Activated CD8-positive, alpha-beta T cell treated with anti-CD3 and anti-CD28 coated beads for 36 hours (primary cell): Measurements from ENCODE around the gene PRLHR. TPM values are rescaled to one million over a fixed set of nuclear protein-coding genes. Genes with fewer than 3 reads are reported as not detected.

Experiments
- ATAC-seq: fragments of 200-7000 bp; cut with Tn5 transposase; one replicate; pipeline ENCODE4 v1.10.0; 2021; ENCODE audit warnings: mild to moderate bottlenecking, moderate library complexity
- CTCF ChIA-PET: fragments of 350-600 bp; sonication (Branson Sonifier 250); formaldehyde crosslinking; loops from one replicate; lab custom pipeline; 2021; ENCODE audit warnings: antibody characterized with exemption; lab: Charles Lee
- POLR2A ChIA-PET: fragments of 350-600 bp; sonication (Branson Sonifier 250); formaldehyde crosslinking; loops from one replicate; lab custom pipeline; 2021; ENCODE audit warnings: antibody characterized with exemption; lab: Charles Lee
- DNase-seq: peaks from one replicate; pipeline ENCODE4 v3.0.0-alpha.2; 2020
- H3K27ac Mint-ChIP-seq: one replicate; pipeline ENCODE4 v1.8.0; 2021; ENCODE audit warnings: mild to moderate bottlenecking, mixed read lengths
- H3K27me3 Mint-ChIP-seq: one replicate; pipeline ENCODE4 v1.8.0; 2021; ENCODE audit warnings: mixed read lengths
- H3K36me3 Mint-ChIP-seq: one replicate; pipeline ENCODE4 v1.8.0; 2021; ENCODE audit warnings: low read depth, mixed read lengths
- H3K4me1 Mint-ChIP-seq: one replicate; pipeline ENCODE4 v1.8.0; 2021; ENCODE audit warnings: low read depth, mixed read lengths
- H3K4me3 Mint-ChIP-seq: one replicate; pipeline ENCODE4 v1.8.0; 2021; ENCODE audit warnings: mild to moderate bottlenecking, moderate library complexity, mixed read lengths
- H3K9me3 Mint-ChIP-seq: one replicate; pipeline ENCODE4 v1.8.0; 2021; ENCODE audit warnings: mixed read lengths
- intact Hi-C: fragments of 100-400 bp; cut with micrococcal nuclease; formaldehyde crosslinking; loops from one replicate; pipeline ENCODE4 v1.10.0; 2022
- total RNA-seq, 2 experiments: library from RNA; stranded (reverse); gene quantifications; one replicate each; pipeline ENCODE4 v1.2.3, GENCODE V29; 2021
- TF ChIP-seq, protein P1 (sequence below): fragments of 200-600 bp; IDR thresholded peaks from one replicate; pipeline ENCODE4 v1.8.0; 2022; ENCODE audit warnings: antibody characterized with exemption, mild to moderate bottlenecking

The PRLHR gene
- total RNA-seq: not detected

GRCh38 chr10:118595598-118596425, at the start of gene PRLHR:
Gene PRLHR, minus strand, starts transcription at chr10:118595648. Its CDS starts 404 bp downstream, at chr10:118595244.
- peaks cover 13% of the 10 kb centered on the region for H3K4me1 Mint-ChIP-seq
- ATAC-seq (no peak), DNase-seq (no peak)
- no peaks in the 10 kb centered on the region for H3K9me3 Mint-ChIP-seq
- no peak within 1 kb of the TSS for H3K4me3 Mint-ChIP-seq
- H3K27ac Mint-ChIP-seq: no peak within 1 kb of the TSS
- TF ChIP-seq, protein P1, sequence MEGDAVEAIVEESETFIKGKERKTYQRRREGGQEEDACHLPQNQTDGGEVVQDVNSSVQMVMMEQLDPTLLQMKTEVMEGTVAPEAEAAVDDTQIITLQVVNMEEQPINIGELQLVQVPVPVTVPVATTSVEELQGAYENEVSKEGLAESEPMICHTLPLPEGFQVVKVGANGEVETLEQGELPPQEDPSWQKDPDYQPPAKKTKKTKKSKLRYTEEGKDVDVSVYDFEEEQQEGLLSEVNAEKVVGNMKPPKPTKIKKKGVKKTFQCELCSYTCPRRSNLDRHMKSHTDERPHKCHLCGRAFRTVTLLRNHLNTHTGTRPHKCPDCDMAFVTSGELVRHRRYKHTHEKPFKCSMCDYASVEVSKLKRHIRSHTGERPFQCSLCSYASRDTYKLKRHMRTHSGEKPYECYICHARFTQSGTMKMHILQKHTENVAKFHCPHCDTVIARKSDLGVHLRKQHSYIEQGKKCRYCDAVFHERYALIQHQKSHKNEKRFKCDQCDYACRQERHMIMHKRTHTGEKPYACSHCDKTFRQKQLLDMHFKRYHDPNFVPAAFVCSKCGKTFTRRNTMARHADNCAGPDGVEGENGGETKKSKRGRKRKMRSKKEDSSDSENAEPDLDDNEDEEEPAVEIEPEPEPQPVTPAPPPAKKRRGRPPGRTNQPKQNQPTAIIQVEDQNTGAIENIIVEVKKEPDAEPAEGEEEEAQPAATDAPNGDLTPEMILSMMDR: no peak
- peaks cover 4% of the 10 kb centered on the region for H3K36me3 Mint-ChIP-seq
- CTCF ChIA-PET: interaction anchor here (1.0 to 1.6 kb wide), 3 partner anchors 28 to 126 kb away, joined by 3 to 6 read pairs (median 3); no protein-coding TSS in a partner anchor
- intact Hi-C loops: no loop called here
- POLR2A ChIA-PET: no interaction called here
- peaks cover 57% of the 10 kb centered on the region for H3K27me3 Mint-ChIP-seq

DNA sequence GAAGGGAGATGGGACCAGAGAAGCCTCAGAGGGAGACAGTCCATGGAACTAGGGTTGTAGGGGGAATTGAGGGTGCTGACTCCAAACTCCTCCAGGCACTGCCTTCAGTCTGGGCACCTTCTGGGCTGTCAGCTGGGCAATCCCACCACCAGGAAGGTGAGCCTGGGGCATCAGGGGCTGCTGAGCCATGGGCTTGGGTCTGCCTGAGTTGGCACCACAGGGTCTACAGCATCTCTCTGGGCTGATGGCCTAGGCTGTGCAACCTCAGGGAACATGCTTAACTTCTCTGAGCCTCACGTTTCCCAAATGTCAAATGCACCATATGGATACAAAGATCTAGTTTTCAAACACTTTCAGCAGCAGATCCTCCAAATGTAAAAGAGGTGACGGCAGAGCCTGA, 46.8 kb upstream of the PRLHR start:
- CTCF ChIA-PET: no interaction called here
- no peaks in the 10 kb centered on the region for H3K36me3 Mint-ChIP-seq
- ATAC-seq (no peak), DNase-seq (no peak)
- TF ChIP-seq, protein P1: no peak
- H3K27ac Mint-ChIP-seq: no peak overlapping the region
- intact Hi-C loops: no loop called here
- no peaks in the 10 kb centered on the region for H3K4me1 Mint-ChIP-seq
- H3K27me3 Mint-ChIP-seq: no peaks in the 10 kb centered on the region
- H3K4me3 Mint-ChIP-seq: no peak overlapping the region
- peaks cover 8% of the 10 kb centered on the region for H3K9me3 Mint-ChIP-seq
- POLR2A ChIA-PET: no interaction called here

DNA sequence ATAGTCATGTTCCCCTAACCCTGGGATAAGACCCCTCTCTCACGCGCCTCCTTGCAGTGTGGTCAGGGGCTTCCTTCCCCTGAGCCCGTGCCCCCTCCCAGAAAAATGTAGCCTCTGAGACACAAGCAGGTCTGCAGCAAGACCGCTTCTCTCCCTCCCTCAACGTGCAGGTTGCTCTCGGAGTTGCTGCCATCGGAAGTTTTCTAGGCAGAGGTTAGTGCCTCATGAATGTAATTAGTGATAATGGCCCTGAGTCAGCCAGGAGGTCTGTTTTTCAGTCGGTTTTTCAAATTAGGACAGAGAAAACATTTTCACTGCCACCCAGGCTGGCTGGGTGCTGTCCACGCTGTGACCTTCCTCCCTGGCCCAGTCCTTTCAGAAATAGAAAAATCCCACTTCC, 43.2 kb upstream of the PRLHR start:
- no peaks in the 10 kb centered on the region for H3K36me3 Mint-ChIP-seq
- H3K4me3 Mint-ChIP-seq: no peak overlapping the region
- DNase-seq (no peak), ATAC-seq (no peak)
- intact Hi-C loops: no loop called here
- no peaks in the 10 kb centered on the region for H3K27me3 Mint-ChIP-seq
- H3K9me3 Mint-ChIP-seq: peaks cover 8% of the 10 kb centered on the region
- ChIA-PET CTCF (no interaction called here), POLR2A (no interaction called here)
- H3K4me1 Mint-ChIP-seq: no peaks in the 10 kb centered on the region
- TF ChIP-seq, protein P1: no peak
- H3K27ac Mint-ChIP-seq: no peak overlapping the region

GRCh38 chr10:118635674-118636402, 40.4 kb upstream of the PRLHR start:
- H3K4me1 Mint-ChIP-seq: no peaks in the 10 kb centered on the region
- no peak overlapping the region for H3K27ac Mint-ChIP-seq
- H3K4me3 Mint-ChIP-seq: no peak overlapping the region
- TF ChIP-seq, protein P1: no peak
- ATAC-seq: no peak
- no peaks in the 10 kb centered on the region for H3K27me3 Mint-ChIP-seq
- intact Hi-C loops: no loop called here
- ChIA-PET POLR2A (interaction anchor here (0.5 kb wide), 1 partner anchor 934 kb away, joined by 3 read pairs; no protein-coding TSS in a partner anchor), CTCF (interaction anchor here (1.1 to 1.7 kb wide), 3 partner anchors 9 to 68 kb away, joined by 3 to 6 read pairs (median 4); no protein-coding TSS in a partner anchor)
- H3K9me3 Mint-ChIP-seq: peaks cover 8% of the 10 kb centered on the region
- no peaks in the 10 kb centered on the region for H3K36me3 Mint-ChIP-seq
- no peak for DNase-seq

DNA sequence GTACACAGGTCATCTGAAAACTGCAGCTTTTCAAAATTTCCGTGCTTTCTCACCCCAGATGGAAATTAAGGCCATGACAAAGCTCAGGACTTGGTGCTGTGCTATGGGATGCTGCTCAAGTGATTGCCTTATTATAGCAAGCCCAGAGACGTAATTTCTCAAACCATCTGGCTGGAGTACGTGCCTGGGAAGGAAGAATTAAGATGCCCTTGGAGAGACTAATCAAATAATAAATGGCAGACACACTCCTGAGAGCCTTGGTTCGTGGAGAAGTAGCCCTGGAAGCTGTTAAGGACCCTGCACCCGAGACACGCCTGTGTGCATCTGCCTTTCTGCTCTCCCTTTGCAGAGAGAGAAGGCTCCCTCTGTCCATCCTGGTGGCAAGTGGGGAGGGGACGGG, 38.3 kb upstream of the PRLHR start:
- H3K36me3 Mint-ChIP-seq: no peaks in the 10 kb centered on the region
- no peaks in the 10 kb centered on the region for H3K4me1 Mint-ChIP-seq
- ATAC-seq (no peak), DNase-seq (no peak)
- no peaks in the 10 kb centered on the region for H3K9me3 Mint-ChIP-seq
- POLR2A ChIA-PET: no interaction called here
- H3K27ac Mint-ChIP-seq: no peak overlapping the region
- H3K27me3 Mint-ChIP-seq: no peaks in the 10 kb centered on the region
- TF ChIP-seq, protein P1: no peak
- CTCF ChIA-PET: no interaction called here
- no peak overlapping the region for H3K4me3 Mint-ChIP-seq
- intact Hi-C loops: no loop called here
